ENCODE data around the gene HADHA. TPM values are rescaled to one million over a fixed set of nuclear protein-coding genes. Genes with fewer than 3 reads are reported as not detected.

The HADHA gene
- total RNA-seq, 4 donors from 2014 or later: 92.8 to 233 (median 142) TPM

DNA sequence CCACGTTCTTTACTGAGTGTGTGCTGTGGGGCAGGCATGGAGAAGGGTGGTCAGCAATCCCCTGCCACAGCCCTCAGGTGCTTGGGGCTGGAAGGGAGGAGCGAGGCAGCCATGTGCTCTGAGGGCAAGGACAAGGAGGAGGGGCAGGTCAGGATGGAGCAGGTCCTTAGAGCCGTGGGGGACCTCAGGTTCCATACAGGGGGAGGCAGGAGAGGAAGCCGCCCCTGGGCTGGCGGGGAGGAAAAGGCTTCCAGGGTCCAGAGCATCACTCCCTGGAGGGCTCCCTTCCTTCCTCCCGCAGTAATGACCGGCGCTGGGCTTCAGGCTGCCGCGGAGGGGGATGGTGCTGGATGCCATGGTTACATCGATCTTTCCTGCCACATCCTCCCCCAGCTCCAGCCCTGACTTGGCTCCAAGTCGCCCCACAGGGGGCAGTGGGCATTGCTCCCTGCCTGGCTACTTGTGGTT is 65.0 kb downstream of the HADHA start:
- Histone ChIP-seq H3K36me3 (no peaks in the 10 kb centered on the region), H3K4me1 (peaks cover 6 to 15% (median 11%) of the 10 kb centered on the region in 4 donors), H3K9me3 (no peaks in the 10 kb centered on the region), H3K27me3 (peaks cover 27% of the 10 kb centered on the region), H3K27ac (no peak overlapping the region), H3K4me3 (peak overlapping the region in 2 of 4 donors; percentile 35 to 68)
- TF ChIP-seq POLR2A (IDR thresholded peaks at IDR 0.05): no peak
- no peak for TF ChIP-seq POLR2AphosphoS5 (IDR thresholded peaks at IDR 0.05)
- TF ChIP-seq, protein P1, sequence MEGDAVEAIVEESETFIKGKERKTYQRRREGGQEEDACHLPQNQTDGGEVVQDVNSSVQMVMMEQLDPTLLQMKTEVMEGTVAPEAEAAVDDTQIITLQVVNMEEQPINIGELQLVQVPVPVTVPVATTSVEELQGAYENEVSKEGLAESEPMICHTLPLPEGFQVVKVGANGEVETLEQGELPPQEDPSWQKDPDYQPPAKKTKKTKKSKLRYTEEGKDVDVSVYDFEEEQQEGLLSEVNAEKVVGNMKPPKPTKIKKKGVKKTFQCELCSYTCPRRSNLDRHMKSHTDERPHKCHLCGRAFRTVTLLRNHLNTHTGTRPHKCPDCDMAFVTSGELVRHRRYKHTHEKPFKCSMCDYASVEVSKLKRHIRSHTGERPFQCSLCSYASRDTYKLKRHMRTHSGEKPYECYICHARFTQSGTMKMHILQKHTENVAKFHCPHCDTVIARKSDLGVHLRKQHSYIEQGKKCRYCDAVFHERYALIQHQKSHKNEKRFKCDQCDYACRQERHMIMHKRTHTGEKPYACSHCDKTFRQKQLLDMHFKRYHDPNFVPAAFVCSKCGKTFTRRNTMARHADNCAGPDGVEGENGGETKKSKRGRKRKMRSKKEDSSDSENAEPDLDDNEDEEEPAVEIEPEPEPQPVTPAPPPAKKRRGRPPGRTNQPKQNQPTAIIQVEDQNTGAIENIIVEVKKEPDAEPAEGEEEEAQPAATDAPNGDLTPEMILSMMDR (IDR thresholded peaks at IDR 0.05): no peak
- TF ChIP-seq EP300 (IDR thresholded peaks at IDR 0.05; ENCODE audit: low read depth): no peak
- WGBS, 2 donors (ENCODE audit: low coverage in 1 of 2): 39 to 60% methylated on average over 1 to 12 of the region's 12 CpGs
- no peak for DNase-seq
- in situ Hi-C loops (cut with MboI; ENCODE audit: low pct_ligation_motif_present in 1 of 4, low pct_unique_long_range_greater_than_20kb in 1 of 4, low sequenced_read_pairs in 3 of 4) (no loop called here), intact Hi-C loops (cut with DNase I; ENCODE audit: low total_unique reads) (loop anchor here (10.0 kb wide), 1 partner anchor 425 kb away; no protein-coding TSS in a partner anchor)

DNA sequence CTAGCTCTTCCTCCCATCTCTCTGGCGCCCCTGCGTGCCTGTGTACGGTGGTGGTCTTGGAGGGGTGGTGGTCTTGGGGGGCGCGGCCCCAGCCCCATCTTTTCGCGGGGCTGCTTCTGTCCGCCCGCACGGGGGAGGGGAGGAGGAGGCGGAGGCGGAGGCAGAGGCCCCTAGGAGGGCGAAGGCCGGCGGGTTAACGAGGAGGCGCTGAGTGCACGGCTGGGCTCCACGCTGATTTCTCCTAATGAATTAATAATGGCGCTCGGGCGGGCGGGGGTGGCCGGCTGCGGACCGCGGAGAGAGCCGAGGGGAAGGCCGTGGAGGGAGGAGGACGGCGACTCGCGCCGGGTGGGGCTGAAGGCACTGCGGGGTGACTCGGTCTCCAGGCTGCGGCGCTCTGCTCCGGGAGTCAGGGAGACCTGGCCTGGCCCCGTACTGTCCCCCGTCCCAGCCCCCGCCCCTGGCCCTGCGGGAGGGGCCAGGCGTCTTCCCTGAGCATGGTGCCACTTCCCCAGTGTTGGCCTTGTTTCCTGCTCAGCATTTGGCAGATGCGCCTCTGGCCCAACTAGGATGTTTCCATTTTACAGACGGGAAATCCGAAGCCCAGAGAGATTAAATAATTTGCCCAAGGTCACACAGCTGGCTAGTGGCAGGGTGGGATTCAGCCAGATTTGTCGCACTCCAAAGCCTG is 65.5 kb downstream of the HADHA start:
- Histone ChIP-seq H3K27me3 (peaks cover 32% of the 10 kb centered on the region), H3K9me3 (no peaks in the 10 kb centered on the region), H3K4me3 (peak overlapping the region; percentile 33 to 72 (median 52)), H3K4me1 (peaks cover 7 to 16% (median 10%) of the 10 kb centered on the region in 4 donors), H3K27ac (no peak overlapping the region), H3K36me3 (no peaks in the 10 kb centered on the region)
- intact Hi-C loops (cut with DNase I; ENCODE audit: low total_unique reads): loop anchor here (10.0 kb wide), 1 partner anchor 424 kb away; no protein-coding TSS in a partner anchor
- 2% methylated on average over 35 of the region's 48 CpGs; no CpG with 5 or more reads in 1 of the 2 donors for WGBS, 2 donors (ENCODE audit: low coverage in 1 of 2)
- peak; percentile 56 for DNase-seq
- in situ Hi-C loops (cut with MboI; ENCODE audit: low pct_ligation_motif_present in 1 of 4, low pct_unique_long_range_greater_than_20kb in 1 of 4, low sequenced_read_pairs in 3 of 4): no loop called here
- no peak for TF ChIP-seq POLR2A (IDR thresholded peaks at IDR 0.05)
- TF ChIP-seq POLR2AphosphoS5 (IDR thresholded peaks at IDR 0.05): no peak
- TF ChIP-seq, protein P1 (IDR thresholded peaks at IDR 0.05): no peak
- TF ChIP-seq EP300 (IDR thresholded peaks at IDR 0.05; ENCODE audit: low read depth): no peak

DNA sequence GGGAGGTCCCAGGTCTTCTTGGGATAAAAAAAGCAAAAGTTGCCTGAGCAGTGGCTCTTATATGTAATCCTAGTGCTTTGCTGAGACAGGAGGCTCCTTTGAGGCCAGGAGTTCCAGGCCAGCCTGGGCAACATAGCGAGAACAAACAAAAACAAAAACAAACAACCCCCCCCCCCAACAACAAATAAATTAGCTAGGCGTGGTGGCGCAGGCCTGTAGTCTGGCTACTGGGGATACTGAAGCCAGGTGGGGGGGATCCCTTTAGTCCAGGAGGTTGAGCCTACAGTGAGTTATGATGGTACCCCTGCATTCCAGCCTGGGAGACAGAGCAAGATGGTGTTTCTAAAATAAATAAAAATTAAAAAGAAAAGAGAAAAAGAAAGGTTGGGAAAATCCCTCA is 66.2 kb downstream of the HADHA start:
- 89 to 96% methylated on average over 3 of the region's 3 CpGs for WGBS, 2 donors (ENCODE audit: low coverage in 1 of 2)
- in situ Hi-C loops (cut with MboI; ENCODE audit: low pct_ligation_motif_present in 1 of 4, low pct_unique_long_range_greater_than_20kb in 1 of 4, low sequenced_read_pairs in 3 of 4) (no loop called here), intact Hi-C loops (cut with DNase I; ENCODE audit: low total_unique reads) (loop anchor here (10.0 kb wide), 1 partner anchor 423 kb away; no protein-coding TSS in a partner anchor)
- no peak for TF ChIP-seq EP300 (IDR thresholded peaks at IDR 0.05; ENCODE audit: low read depth)
- no peak for TF ChIP-seq POLR2AphosphoS5 (IDR thresholded peaks at IDR 0.05)
- TF ChIP-seq, protein P1 (IDR thresholded peaks at IDR 0.05): no peak
- no peak for TF ChIP-seq POLR2A (IDR thresholded peaks at IDR 0.05)
- H3K9me3 ChIP-seq: no peaks in the 10 kb centered on the region
- H3K4me3 ChIP-seq: peak overlapping the region in 1 of 4 donors; percentile 68
- peaks cover 14 to 22% (median 16%) of the 10 kb centered on the region in 4 donors for H3K4me1 ChIP-seq
- H3K27me3 ChIP-seq: peaks cover 39% of the 10 kb centered on the region
- no peak for DNase-seq
- H3K27ac ChIP-seq: no peak overlapping the region
- no peaks in the 10 kb centered on the region for H3K36me3 ChIP-seq

DNA sequence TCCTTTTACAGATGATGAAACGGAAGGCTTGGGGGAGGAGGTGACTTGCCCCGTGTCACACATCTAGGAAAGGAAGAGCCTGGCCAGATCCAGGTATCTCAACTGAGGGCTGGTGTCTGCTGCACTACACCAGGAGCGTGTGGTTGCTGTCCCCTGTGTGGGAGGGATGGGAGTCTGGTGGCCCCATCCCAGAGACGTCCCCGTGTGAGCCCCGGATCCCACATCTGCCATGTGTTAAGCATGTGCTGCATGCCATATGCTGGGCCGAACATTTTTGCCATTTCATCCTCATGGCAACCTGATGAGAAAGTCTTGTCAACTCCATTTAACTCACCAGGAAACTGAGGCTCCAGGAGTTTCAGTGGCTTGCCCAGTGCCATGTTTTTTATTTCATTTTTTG is 67.3 kb downstream of the HADHA start:
- peaks cover 15 to 30% (median 22%) of the 10 kb centered on the region in 4 donors for H3K4me1 ChIP-seq

More for the DNA sequence above, 67.3 kb downstream of the HADHA start:
- 91 to 92% methylated on average over 2 to 7 of the region's 7 CpGs for WGBS, 2 donors (ENCODE audit: low coverage in 1 of 2)
- Histone ChIP-seq H3K4me3 (no peak overlapping the region), H3K27me3 (peaks cover 48% of the 10 kb centered on the region), H3K36me3 (no peaks in the 10 kb centered on the region), H3K9me3 (no peaks in the 10 kb centered on the region), H3K27ac (no peak overlapping the region)
- no peak for DNase-seq
- intact Hi-C loops (cut with DNase I; ENCODE audit: low total_unique reads): loop anchor here (10.0 kb wide), 1 partner anchor 422 kb away; no protein-coding TSS in a partner anchor
- TF ChIP-seq POLR2AphosphoS5 (IDR thresholded peaks at IDR 0.05): no peak
- TF ChIP-seq EP300 (IDR thresholded peaks at IDR 0.05; ENCODE audit: low read depth): no peak
- TF ChIP-seq, protein P1 (IDR thresholded peaks at IDR 0.05): no peak
- no peak for TF ChIP-seq POLR2A (IDR thresholded peaks at IDR 0.05)
- in situ Hi-C loops (cut with MboI; ENCODE audit: low pct_ligation_motif_present in 1 of 4, low pct_unique_long_range_greater_than_20kb in 1 of 4, low sequenced_read_pairs in 3 of 4): no loop called here

All from transverse colon (tissue), 4 donors.